C1 segment of cervical spinal cord (tissue), 14 donors: ENCODE data around the gene MFSD1.
"Not testable (repeated sequence)": the region's sequence is repeated elsewhere in the genome, so short reads cannot be mapped to it uniquely, and the experiment has no call there.

Source experiments
- DNase-seq, 14 donors: peaks; one replicate each; lab custom pipeline; 2025; lab: John Stamatoyannopoulos, UW

MFSD1 gene

GRCh38 chr3:158776531-158776930, 25.3 kb upstream of the MFSD1 start:
- no peak for DNase-seq

- no peak for DNase-seq
Measured at GRCh38 chr3:158777161-158777873, 24.5 kb upstream of the MFSD1 start.

- no peak for DNase-seq
Measured at GRCh38 chr3:158780766-158781165, 21.1 kb upstream of the MFSD1 start.

- no peak for DNase-seq
Measured at GRCh38 chr3:158781191-158781590, 20.7 kb upstream of the MFSD1 start.

GRCh38 chr3:158781849-158782248, 20.0 kb upstream of the MFSD1 start:
- DNase-seq, result no peak

- no peak for DNase-seq
Measured at GRCh38 chr3:158782283-158782989, 19.4 kb upstream of the MFSD1 start.

GRCh38 chr3:158783051-158783450, 18.8 kb upstream of the MFSD1 start:
- DNase-seq, result no peak

- no peak for DNase-seq
Measured at GRCh38 chr3:158785972-158786371, 15.9 kb upstream of the MFSD1 start.

- no peak for DNase-seq
Measured at GRCh38 chr3:158788446-158788845, 13.4 kb upstream of the MFSD1 start.

- DNase-seq, result no peak
Measured at GRCh38 chr3:158789592-158789991, 12.3 kb upstream of the MFSD1 start.

GRCh38 chr3:158790901-158791589, 10.8 kb upstream of the MFSD1 start:
- peak in 1 of 14 donors; percentile 36 for DNase-seq

GRCh38 chr3:158791590-158791920, 10.3 kb upstream of the MFSD1 start:
- not testable (repeated sequence) for DNase-seq

GRCh38 chr3:158792709-158793108, 9.1 kb upstream of the MFSD1 start:
- no peak for DNase-seq

GRCh38 chr3:158794206-158794605, 7.6 kb upstream of the MFSD1 start:
- DNase-seq, result no peak

GRCh38 chr3:158794936-158795518, 6.8 kb upstream of the MFSD1 start:
- peak in 1 of 14 donors; percentile 3 for DNase-seq

- peak in 6 of 14 donors; percentile 29 to 57 (median 33) for DNase-seq
Measured at GRCh38 chr3:158801201-158801600, 653 bp upstream of the MFSD1 start.

- DNase-seq, result peak in 1 of 14 donors; percentile 57
Measured at GRCh38 chr3:158802409-158803268, 785 bp downstream of the MFSD1 start.

- no peak for DNase-seq
Measured at GRCh38 chr3:158804441-158804840, 2.6 kb downstream of the MFSD1 start.

GRCh38 chr3:158808697-158809096, 6.8 kb downstream of the MFSD1 start:
- DNase-seq, result no peak

- DNase-seq, result no peak
Measured at GRCh38 chr3:158809642-158810041, 7.8 kb downstream of the MFSD1 start.
